Measurements from ENCODE around the gene ARFGAP3.
"Not testable (repeated sequence)": the region's sequence is repeated elsewhere in the genome, so short reads cannot be mapped to it uniquely, and the experiment has no call there.

The ARFGAP3 gene

GRCh38 chr22:42788021-42788420, 69.1 kb downstream of the ARFGAP3 start:
- DNase-seq (ENCODE audit: extremely low spot score), result no peak
- TF ChIP-seq FOXK2 (IDR thresholded peaks at IDR 0.05) (no peak), SP1 (IDR thresholded peaks at IDR 0.05) (no peak), L3MBTL2 (conservative IDR thresholded peaks at IDR 0.05) (no peak), HDGF (IDR thresholded peaks at IDR 0.05; ENCODE audit: borderline replicate concordance) (no peak), FOXA1 (IDR thresholded peaks at IDR 0.05) (no peak), ARNT (IDR thresholded peaks at IDR 0.05) (no peak), NFRKB (IDR thresholded peaks at IDR 0.05) (no peak), ZNF384 (IDR thresholded peaks at IDR 0.05) (no peak), CTBP1 (IDR thresholded peaks at IDR 0.05; ENCODE audit: borderline replicate concordance) (no peak), TARDBP (IDR thresholded peaks at IDR 0.05) (no peak), ELF4 (IDR thresholded peaks at IDR 0.05) (no peak), SUZ12 (IDR thresholded peaks at IDR 0.05) (no peak), BHLHE40 (IDR thresholded peaks at IDR 0.05; ENCODE audit: borderline replicate concordance) (no peak), FOXM1 (IDR thresholded peaks at IDR 0.05; ENCODE audit: borderline replicate concordance) (no peak), LEF1 (IDR thresholded peaks at IDR 0.05; ENCODE audit: borderline replicate concordance) (no peak)
- TF ChIP-seq, protein P1, sequence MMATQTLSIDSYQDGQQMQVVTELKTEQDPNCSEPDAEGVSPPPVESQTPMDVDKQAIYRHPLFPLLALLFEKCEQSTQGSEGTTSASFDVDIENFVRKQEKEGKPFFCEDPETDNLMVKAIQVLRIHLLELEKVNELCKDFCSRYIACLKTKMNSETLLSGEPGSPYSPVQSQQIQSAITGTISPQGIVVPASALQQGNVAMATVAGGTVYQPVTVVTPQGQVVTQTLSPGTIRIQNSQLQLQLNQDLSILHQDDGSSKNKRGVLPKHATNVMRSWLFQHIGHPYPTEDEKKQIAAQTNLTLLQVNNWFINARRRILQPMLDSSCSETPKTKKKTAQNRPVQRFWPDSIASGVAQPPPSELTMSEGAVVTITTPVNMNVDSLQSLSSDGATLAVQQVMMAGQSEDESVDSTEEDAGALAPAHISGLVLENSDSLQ (IDR thresholded peaks at IDR 0.05), result no peak
- CTCF ChIA-PET, result interaction anchor here (0.7 kb wide), 1 partner anchor 1090 kb away, joined by 5 read pairs; no protein-coding TSS in a partner anchor
- POLR2A ChIA-PET, result no interaction called here

- DNase-seq (ENCODE audit: extremely low spot score), result no peak
- CTCF ChIA-PET, result interaction anchor here (1.0 kb wide), 1 partner anchor 33 kb away, joined by 3 read pairs; no protein-coding TSS in a partner anchor
- no peak for TF ChIP-seq BHLHE40 (IDR thresholded peaks at IDR 0.05; ENCODE audit: borderline replicate concordance)
- no peak for TF ChIP-seq CTBP1 (IDR thresholded peaks at IDR 0.05; ENCODE audit: borderline replicate concordance)
- TF ChIP-seq SUZ12 (IDR thresholded peaks at IDR 0.05), result no peak
- no peak for TF ChIP-seq ARNT (IDR thresholded peaks at IDR 0.05)
- TF ChIP-seq FOXA1 (IDR thresholded peaks at IDR 0.05), result no peak
- no peak for TF ChIP-seq TARDBP (IDR thresholded peaks at IDR 0.05)
- no peak for TF ChIP-seq FOXK2 (IDR thresholded peaks at IDR 0.05)
- TF ChIP-seq FOXM1 (IDR thresholded peaks at IDR 0.05; ENCODE audit: borderline replicate concordance), result no peak
- TF ChIP-seq ZNF384 (IDR thresholded peaks at IDR 0.05), result no peak
- TF ChIP-seq SP1 (IDR thresholded peaks at IDR 0.05), result no peak
- no peak for TF ChIP-seq L3MBTL2 (conservative IDR thresholded peaks at IDR 0.05)
- TF ChIP-seq, protein P1 (IDR thresholded peaks at IDR 0.05), result no peak
- no peak for TF ChIP-seq HDGF (IDR thresholded peaks at IDR 0.05; ENCODE audit: borderline replicate concordance)
- TF ChIP-seq ELF4 (IDR thresholded peaks at IDR 0.05), result no peak
- no peak for TF ChIP-seq LEF1 (IDR thresholded peaks at IDR 0.05; ENCODE audit: borderline replicate concordance)
- no peak for TF ChIP-seq NFRKB (IDR thresholded peaks at IDR 0.05)
- POLR2A ChIA-PET, result no interaction called here
These were observed 69.7 kb downstream of the ARFGAP3 start for GRCh38 chr22:42787357-42787736.

GRCh38 chr22:42786606-42787356, 70.3 kb downstream of the ARFGAP3 start:
- DNase-seq (ENCODE audit: extremely low spot score), result no peak
- ChIA-PET POLR2A (no interaction called here), CTCF (interaction anchor here (1.0 kb wide), 1 partner anchor 34 kb away, joined by 3 read pairs; no protein-coding TSS in a partner anchor)
- no peak for TF ChIP-seq SP1 (IDR thresholded peaks at IDR 0.05)
- no peak for TF ChIP-seq L3MBTL2 (conservative IDR thresholded peaks at IDR 0.05)
- TF ChIP-seq CTBP1 (IDR thresholded peaks at IDR 0.05; ENCODE audit: borderline replicate concordance), result no peak
- TF ChIP-seq BHLHE40 (IDR thresholded peaks at IDR 0.05; ENCODE audit: borderline replicate concordance), result no peak
- no peak for TF ChIP-seq SUZ12 (IDR thresholded peaks at IDR 0.05)
- no peak for TF ChIP-seq ARNT (IDR thresholded peaks at IDR 0.05)

DNA sequence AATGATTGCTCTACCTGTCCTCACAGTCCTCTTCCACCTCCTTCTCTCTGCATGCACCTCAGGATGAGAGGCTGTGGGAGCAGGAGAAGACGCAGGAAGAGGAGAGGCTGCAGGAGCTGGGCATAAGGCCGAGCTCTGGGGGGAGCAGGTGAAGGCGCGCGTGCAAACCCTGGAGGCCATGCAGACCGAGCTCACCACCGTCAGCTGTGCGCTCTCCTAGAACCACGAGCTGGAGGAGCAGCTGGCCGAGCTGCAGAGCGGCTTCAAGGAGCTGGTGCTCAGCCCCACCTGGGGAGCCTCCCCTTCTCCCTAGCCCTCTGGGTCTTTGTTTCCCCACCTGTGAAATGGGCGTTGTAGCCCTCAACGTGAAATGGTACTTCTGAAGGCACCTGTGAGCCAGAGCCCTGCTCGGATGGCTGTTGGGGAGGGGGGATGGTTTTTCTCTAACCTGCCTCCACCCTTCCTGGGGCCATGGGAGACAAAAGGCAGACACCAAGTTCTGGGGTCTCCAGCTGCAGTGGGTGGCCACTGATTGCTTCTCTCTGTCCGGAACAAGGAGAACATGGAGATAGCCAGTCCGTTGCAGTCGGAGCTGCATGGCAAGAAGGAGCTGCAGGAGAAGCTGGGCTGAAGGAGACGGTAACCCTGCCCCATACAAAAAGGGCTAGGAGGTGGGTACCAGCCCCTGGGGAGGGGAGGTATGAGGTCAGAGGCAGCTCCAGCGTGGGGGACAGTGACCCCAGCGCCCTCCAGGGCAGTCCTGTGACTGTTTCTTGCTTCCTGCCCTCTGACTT, 71.2 kb downstream of the ARFGAP3 start:
- DNase-seq (ENCODE audit: extremely low spot score), result no peak
- ChIA-PET POLR2A (interaction anchor here (0.7 kb wide), 1 partner anchor 171 kb away, joined by 3 read pairs; the partner anchor contains the start of gene POLDIP3), CTCF (no interaction called here)
- TF ChIP-seq FOXK2 (IDR thresholded peaks at IDR 0.05) (no peak), HDGF (IDR thresholded peaks at IDR 0.05; ENCODE audit: borderline replicate concordance) (no peak), CTBP1 (IDR thresholded peaks at IDR 0.05; ENCODE audit: borderline replicate concordance) (no peak), LEF1 (IDR thresholded peaks at IDR 0.05; ENCODE audit: borderline replicate concordance) (no peak), SP1 (IDR thresholded peaks at IDR 0.05) (no peak), NFRKB (IDR thresholded peaks at IDR 0.05) (no peak), SUZ12 (IDR thresholded peaks at IDR 0.05) (no peak), ZNF384 (IDR thresholded peaks at IDR 0.05) (no peak)
- TF ChIP-seq, protein P1 (IDR thresholded peaks at IDR 0.05), result no peak

- CTCF ChIA-PET; POLR2A ChIA-PET; DNase-seq (ENCODE audit: extremely low spot score): not testable (repeated sequence)
These were observed 74.8 kb downstream of the ARFGAP3 start for GRCh38 chr22:42782306-42782705.

GRCh38 chr22:42780070-42780540, 77.0 kb downstream of the ARFGAP3 start:
- POLR2A ChIA-PET, result no interaction called here

More at GRCh38 chr22:42780070-42780540, 77.0 kb downstream of the ARFGAP3 start:
- TF ChIP-seq ELF4 (IDR thresholded peaks at IDR 0.05) (no peak), HDGF (IDR thresholded peaks at IDR 0.05; ENCODE audit: borderline replicate concordance) (no peak), NFRKB (IDR thresholded peaks at IDR 0.05) (no peak), ARNT (IDR thresholded peaks at IDR 0.05) (no peak), SUZ12 (IDR thresholded peaks at IDR 0.05) (no peak), FOXA1 (IDR thresholded peaks at IDR 0.05) (no peak), CTBP1 (IDR thresholded peaks at IDR 0.05; ENCODE audit: borderline replicate concordance) (no peak), L3MBTL2 (conservative IDR thresholded peaks at IDR 0.05) (no peak), BHLHE40 (IDR thresholded peaks at IDR 0.05; ENCODE audit: borderline replicate concordance) (no peak), LEF1 (IDR thresholded peaks at IDR 0.05; ENCODE audit: borderline replicate concordance) (no peak), SP1 (IDR thresholded peaks at IDR 0.05) (no peak), FOXK2 (IDR thresholded peaks at IDR 0.05) (no peak), FOXM1 (IDR thresholded peaks at IDR 0.05; ENCODE audit: borderline replicate concordance) (no peak), TARDBP (IDR thresholded peaks at IDR 0.05) (no peak), ZNF384 (IDR thresholded peaks at IDR 0.05) (no peak)
- TF ChIP-seq, protein P1 (IDR thresholded peaks at IDR 0.05), result no peak
- CTCF ChIA-PET, result interaction anchor here (0.7 to 1.0 kb wide), 2 partner anchors 36 to 53 kb away, joined by 3 to 4 read pairs; no protein-coding TSS in a partner anchor
- peak; percentile 71 for DNase-seq (ENCODE audit: extremely low spot score)
